Measurements from ENCODE around the gene NSUN7.

Gene NSUN7

DNA sequence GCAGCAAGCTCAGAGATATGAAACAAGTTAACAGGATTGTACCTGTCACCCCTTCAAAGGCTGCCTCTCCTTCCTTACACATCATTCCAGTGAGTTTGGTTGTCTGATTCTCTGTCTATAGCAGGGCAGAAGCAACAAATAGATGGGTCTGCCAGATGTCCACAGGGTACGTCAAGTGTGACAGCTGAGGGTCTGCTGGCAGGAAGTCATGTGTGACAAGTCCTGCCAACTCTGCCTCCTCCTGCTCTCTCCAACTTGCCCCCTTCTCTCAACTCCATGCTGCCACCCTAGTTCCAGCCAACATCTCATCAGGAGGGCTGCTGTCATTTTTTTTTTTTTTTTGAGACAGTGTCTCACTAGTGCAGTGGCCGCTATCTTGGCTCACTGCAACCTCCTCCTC lies 109.2 kb downstream of the NSUN7 start:
- no peak for DNase-seq (ENCODE audit: low read depth)
- TF ChIP-seq, protein P1, sequence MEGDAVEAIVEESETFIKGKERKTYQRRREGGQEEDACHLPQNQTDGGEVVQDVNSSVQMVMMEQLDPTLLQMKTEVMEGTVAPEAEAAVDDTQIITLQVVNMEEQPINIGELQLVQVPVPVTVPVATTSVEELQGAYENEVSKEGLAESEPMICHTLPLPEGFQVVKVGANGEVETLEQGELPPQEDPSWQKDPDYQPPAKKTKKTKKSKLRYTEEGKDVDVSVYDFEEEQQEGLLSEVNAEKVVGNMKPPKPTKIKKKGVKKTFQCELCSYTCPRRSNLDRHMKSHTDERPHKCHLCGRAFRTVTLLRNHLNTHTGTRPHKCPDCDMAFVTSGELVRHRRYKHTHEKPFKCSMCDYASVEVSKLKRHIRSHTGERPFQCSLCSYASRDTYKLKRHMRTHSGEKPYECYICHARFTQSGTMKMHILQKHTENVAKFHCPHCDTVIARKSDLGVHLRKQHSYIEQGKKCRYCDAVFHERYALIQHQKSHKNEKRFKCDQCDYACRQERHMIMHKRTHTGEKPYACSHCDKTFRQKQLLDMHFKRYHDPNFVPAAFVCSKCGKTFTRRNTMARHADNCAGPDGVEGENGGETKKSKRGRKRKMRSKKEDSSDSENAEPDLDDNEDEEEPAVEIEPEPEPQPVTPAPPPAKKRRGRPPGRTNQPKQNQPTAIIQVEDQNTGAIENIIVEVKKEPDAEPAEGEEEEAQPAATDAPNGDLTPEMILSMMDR (conservative IDR thresholded peaks at IDR 0.05; ENCODE audit: control insufficient read depth, insufficient read depth, low read depth, low read length), result no peak
- no peak overlapping the region for H3K4me3 ChIP-seq (ENCODE audit: control insufficient read depth, low read depth, low read length)
